K562 (cell line): ENCODE data around the gene SYTL5.

ENCODE experiments used
- CHCHD3 ChIP-seq: fragments of 250-450 bp; sonication (Bioruptor Pico); IDR thresholded peaks from 2 replicates; pipeline ENCODE4 v2.1.2; 2022; ENCODE audit warnings: mild to moderate bottlenecking
- CTCF ChIP-seq, 3 experiments: IDR thresholded peaks in 2 of 3; conservative IDR thresholded peaks in 1 of 3; 2 replicates each; pipeline ENCODE4 v1.5.1; 2011 to 2012; ENCODE audit warnings: low read length in 3 of 3, mild to moderate bottlenecking in 3 of 3, control low read depth in 2 of 3, improper control_type of control experiment in 1 of 3, inconsistent platforms in 1 of 3, low read depth in 1 of 3, mixed read lengths in 1 of 3, moderate library complexity in 1 of 3; ENCODE audit not compliant: insufficient read depth in 2 of 3
- EGR1 ChIP-seq: fragments of 450-650 bp; conservative IDR thresholded peaks from 2 replicates; pipeline ENCODE4 v1.6.1; 2017; ENCODE audit warnings: mild to moderate bottlenecking
- EZH2 ChIP-seq: IDR thresholded peaks from 2 replicates; pipeline ENCODE4 v1.6.1; 2012; ENCODE audit warnings: low read depth, mild to moderate bottlenecking, inconsistent platforms, low read length, borderline replicate concordance
- GMEB1 ChIP-seq: fragments of 250-450 bp; sonication (Bioruptor Pico); IDR thresholded peaks from 2 replicates; pipeline ENCODE4 v1.4.0; 2020; ENCODE audit warnings: mild to moderate bottlenecking
- HINFP ChIP-seq: fragments of 450-650 bp; conservative IDR thresholded peaks from 2 replicates; pipeline ENCODE4 v1.6.1; 2016; ENCODE audit warnings: missing genetic modification characterization, low read depth, mild to moderate bottlenecking, control low read depth, missing compliant biosample characterization
- HOXB6 ChIP-seq: fragments of 250-450 bp; sonication (Bioruptor Pico); IDR thresholded peaks from 2 replicates; pipeline ENCODE4 v1.5.1; 2022; ENCODE audit warnings: mild to moderate bottlenecking, borderline replicate concordance
- L3MBTL2 ChIP-seq: fragments of 450-650 bp; IDR thresholded peaks from 2 replicates; pipeline ENCODE4 v1.6.1; 2016; ENCODE audit warnings: mild to moderate bottlenecking, moderate library complexity
- RFX5 ChIP-seq: IDR thresholded peaks from 2 replicates; pipeline ENCODE4 v1.6.1; 2011; ENCODE audit warnings: low read depth, mild to moderate bottlenecking, improper control_type of control experiment, low read length
- SRSF1 ChIP-seq: fragments of 200-400 bp; formaldehyde crosslinking; IDR thresholded peaks from 2 replicates; pipeline ENCODE4 v1.6.1; 2017; ENCODE audit warnings: mild to moderate bottlenecking, low read depth, low read length, moderate library complexity
- STAG1 ChIP-seq: sonication (generic); formaldehyde crosslinking; IDR thresholded peaks from 2 replicates; pipeline ENCODE4 v1.5.0; 2020; ENCODE audit warnings: missing genetic modification reagents, borderline replicate concordance
- ZNF140 ChIP-seq: fragments of 250-450 bp; sonication (Bioruptor Pico); IDR thresholded peaks from 2 replicates; pipeline ENCODE4 v1.8.0; 2021; ENCODE audit warnings: moderate library complexity, mild to moderate bottlenecking, inconsistent platforms
- ZNF224 ChIP-seq: sonication (generic); formaldehyde crosslinking; IDR thresholded peaks from 2 replicates; pipeline ENCODE4 v1.8.0; 2022; ENCODE audit warnings: mild to moderate bottlenecking, missing genetic modification reagents
- ZNF3 ChIP-seq: fragments of 250-450 bp; sonication (Bioruptor Pico); IDR thresholded peaks from 2 replicates; pipeline ENCODE4 v1.5.0; 2021; ENCODE audit warnings: mild to moderate bottlenecking, moderate library complexity

DNA sequence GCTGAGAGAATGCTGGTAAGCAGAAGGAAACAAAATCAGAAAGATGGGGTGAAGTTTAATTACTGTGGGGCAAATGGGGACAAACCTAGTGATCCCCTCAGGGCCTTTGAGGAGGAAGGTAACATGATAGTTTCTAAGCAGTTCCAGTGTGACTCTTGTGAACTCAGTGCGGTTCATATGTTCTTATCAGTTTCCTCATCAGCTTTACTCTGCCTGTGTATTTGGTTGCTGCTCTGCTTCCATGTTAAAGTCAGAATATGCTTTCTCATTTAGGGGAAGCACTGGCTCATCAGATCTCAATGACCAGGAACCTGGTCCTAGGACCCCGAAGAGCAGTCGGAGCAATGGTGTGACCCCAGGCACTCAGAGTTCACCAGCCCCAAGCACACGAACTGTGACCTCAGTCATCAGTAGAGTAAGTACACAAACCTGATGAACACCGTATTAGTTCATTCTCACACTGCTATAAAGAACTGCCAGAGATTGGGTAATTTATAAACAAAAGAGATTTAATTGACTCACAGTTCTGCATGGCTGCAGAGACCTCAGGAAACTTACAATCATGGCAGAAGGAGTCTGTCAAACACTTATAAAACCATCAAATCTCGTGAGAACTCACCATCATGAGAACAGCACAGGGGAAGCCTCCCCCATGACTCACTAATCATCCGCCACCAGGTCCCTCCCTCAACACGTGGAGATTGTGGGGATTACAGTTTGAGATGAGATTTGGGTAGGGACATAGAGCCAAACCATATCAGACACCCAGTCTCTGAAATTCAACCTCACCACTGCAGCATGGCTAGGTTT, 83.0 kb downstream of the SYTL5 start:
- TF ChIP-seq EZH2, result no peak
- TF ChIP-seq HOXB6 (CRISPR knock-in tag), result no peak
- TF ChIP-seq HINFP (tag), result no peak
- no peak for TF ChIP-seq RFX5
- no peak for TF ChIP-seq GMEB1
- TF ChIP-seq ZNF3, result no peak
- TF ChIP-seq SRSF1, result no peak
- TF ChIP-seq CHCHD3 (CRISPR knock-in tag), result no peak
- no peak for TF ChIP-seq EGR1
- no peak for TF ChIP-seq L3MBTL2
- TF ChIP-seq CTCF (IDR thresholded peaks at IDR 0.05 in 2 of 3, conservative IDR thresholded peaks at IDR 0.05 in 1 of 3; ENCODE audit: insufficient read depth in 2 of 3, low read depth in 1 of 3, low read length in 3 of 3), result no peak
- TF ChIP-seq ZNF140 (CRISPR knock-in tag), result no peak
- no peak for TF ChIP-seq STAG1 (CRISPR knock-in tag)
- no peak for TF ChIP-seq ZNF224 (CRISPR knock-in tag)
